ENCODE measurements around the gene BST2. TPM values are rescaled to one million over a fixed set of nuclear protein-coding genes. Genes with fewer than 3 reads are reported as not detected.

The BST2 gene
- total and polyA plus RNA-seq, 9 of the 15 experiments (the other 6 are each of a cell fraction or from before 2014, with no cell fraction given): 11.2 to 232 (median 151) TPM

- TF ChIP-seq ZNF408 (CRISPR knock-in tag; IDR thresholded peaks at IDR 0.05; ENCODE audit: low read depth) (no peak), ZNF23 (CRISPR knock-in tag; IDR thresholded peaks at IDR 0.05) (no peak), ZNF3 (CRISPR knock-in tag; IDR thresholded peaks at IDR 0.05) (no peak), POLR2B (IDR thresholded peaks at IDR 0.05; ENCODE audit: low read depth, partially characterized antibody) (peak; percentile 74), ZNF165 (CRISPR knock-in tag; IDR thresholded peaks at IDR 0.05; ENCODE audit: borderline replicate concordance) (no peak), FOXA3 (CRISPR knock-in tag; conservative IDR thresholded peaks at IDR 0.05 in 1 of 2, IDR thresholded peaks at IDR 0.05 in 1 of 2) (no peak), DACH1 (IDR thresholded peaks at IDR 0.05; ENCODE audit: partially characterized antibody) (no peak), NKRF (IDR thresholded peaks at IDR 0.05; ENCODE audit: borderline replicate concordance) (peak; percentile 38; the same call in 1 of the 2 replicates), HNRNPK (IDR thresholded peaks at IDR 0.05; ENCODE audit: low read depth, low read length, poor library complexity, severe bottlenecking) (no peak), FUS (optimal IDR thresholded peaks at IDR 0.05; ENCODE audit: low read depth, low read length) (no peak), ZBTB9 (CRISPR knock-in tag; IDR thresholded peaks at IDR 0.05) (no peak), ZNF551 (CRISPR knock-in tag; IDR thresholded peaks at IDR 0.05) (no peak), FOXP4 (CRISPR knock-in tag; IDR thresholded peaks at IDR 0.05; ENCODE audit: borderline replicate concordance) (no peak), HEY1 (CRISPR knock-in tag; IDR thresholded peaks at IDR 0.05; ENCODE audit: borderline replicate concordance) (no peak), ZNF384 (IDR thresholded peaks at IDR 0.05; ENCODE audit: low read depth, low read length) (peak; percentile 70), TEAD1 (CRISPR knock-in tag; IDR thresholded peaks at IDR 0.05) (no peak), HDAC6 (IDR thresholded peaks at IDR 0.05; ENCODE audit: low read depth, low read length) (no peak), ZC3H11A (IDR thresholded peaks at IDR 0.05; ENCODE audit: low read depth, low read length) (no peak), CREB3 (tag; conservative IDR thresholded peaks at IDR 0.05; ENCODE audit: low read depth) (no peak), NEUROD1 (IDR thresholded peaks at IDR 0.05; ENCODE audit: borderline replicate concordance, low read depth, low read length, partially characterized antibody) (peak; percentile 26), CBX8 (IDR thresholded peaks at IDR 0.05; ENCODE audit: borderline replicate concordance, extremely low read depth, low read depth, low read length, poor library complexity, severe bottlenecking) (no peak)
These were observed at the start of gene BST2 (continued) for GRCh38 chr19:17405250-17406045.
